ENCODE data around the gene TLR7.

Gene TLR7

DNA sequence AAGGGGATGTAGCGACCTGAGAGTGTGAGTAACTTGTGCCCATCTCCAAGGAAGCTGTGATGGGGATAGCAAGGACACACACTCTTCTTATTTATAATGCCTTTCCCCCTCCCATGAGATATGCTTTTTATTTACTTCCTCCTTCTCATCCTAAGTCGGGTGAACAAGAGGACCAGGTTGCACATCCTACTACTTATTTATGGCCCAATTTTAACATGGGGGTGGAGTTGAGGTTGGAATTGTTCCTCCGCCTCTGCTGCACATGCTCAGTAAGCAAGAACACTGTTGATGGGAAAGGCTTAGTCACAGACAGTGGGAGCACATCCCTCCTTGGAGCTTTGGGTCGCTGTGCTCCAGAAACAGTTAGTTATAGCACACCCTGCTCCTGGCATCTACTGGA is 24.3 kb downstream of the TLR7 start:
- DNase-seq (ENCODE audit: low read depth): no peak

- no peak for DNase-seq (ENCODE audit: low read depth)
These were observed 25.1 kb downstream of the TLR7 start for GRCh38 chrX:12891915-12892506.

- DNase-seq (ENCODE audit: low read depth): no peak
These were observed 25.8 kb downstream of the TLR7 start for GRCh38 chrX:12892716-12893115.

- DNase-seq (ENCODE audit: low read depth): peak; percentile 22
These were observed 27.5 kb downstream of the TLR7 start for GRCh38 chrX:12894074-12895030.

GRCh38 chrX:12895866-12896265 is 29.0 kb downstream of the TLR7 start:
- DNase-seq (ENCODE audit: low read depth): no peak

DNA sequence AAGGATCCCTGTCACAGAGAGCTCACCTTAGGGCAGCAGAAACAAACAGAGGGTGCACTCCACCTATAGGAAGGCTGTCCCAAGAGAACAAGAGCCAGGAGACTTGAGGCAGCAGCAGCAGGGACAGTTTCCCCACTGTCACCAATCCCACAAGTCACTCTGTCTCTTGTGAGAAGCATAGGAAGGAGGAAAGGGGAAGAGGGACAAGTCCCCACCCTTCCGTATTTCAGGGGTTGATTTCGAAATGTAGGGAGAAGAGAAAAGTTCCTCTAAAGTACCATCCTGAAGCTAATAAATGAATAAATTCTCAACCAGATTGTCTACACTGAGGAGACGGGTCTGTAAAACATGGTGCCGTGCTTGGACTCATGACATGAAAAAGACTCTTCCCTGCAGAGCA is 30.1 kb downstream of the TLR7 start:
- DNase-seq (ENCODE audit: low read depth): no peak

GRCh38 chrX:12898073-12898472 is 31.2 kb downstream of the TLR7 start:
- DNase-seq (ENCODE audit: low read depth): no peak

GRCh38 chrX:12899506-12899905 is 32.6 kb downstream of the TLR7 start:
- DNase-seq (ENCODE audit: low read depth): no peak

- DNase-seq (ENCODE audit: low read depth): peak; percentile 40
These were observed 34.6 kb downstream of the TLR7 start for GRCh38 chrX:12901486-12901885.

DNA sequence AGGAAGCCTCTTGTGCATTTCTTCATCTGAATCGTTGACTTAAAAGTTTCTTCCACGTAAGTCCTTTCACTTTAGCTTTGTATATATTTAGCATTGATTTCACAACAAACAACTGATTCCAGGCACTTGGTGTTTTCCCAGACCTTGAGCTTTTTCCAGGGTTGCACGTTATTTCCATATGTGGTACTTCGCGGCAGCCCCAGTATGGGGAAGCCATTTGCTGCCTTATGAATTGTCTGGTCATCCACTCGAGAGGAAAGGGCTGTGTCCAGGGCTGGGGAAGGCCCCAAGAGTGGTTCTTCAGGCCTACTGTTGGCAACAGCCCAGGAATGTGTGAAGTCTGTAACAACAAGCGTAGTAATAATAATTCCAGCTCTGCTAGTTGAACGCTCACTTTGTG is 36.8 kb downstream of the TLR7 start:
- DNase-seq (ENCODE audit: low read depth): no peak

DNA sequence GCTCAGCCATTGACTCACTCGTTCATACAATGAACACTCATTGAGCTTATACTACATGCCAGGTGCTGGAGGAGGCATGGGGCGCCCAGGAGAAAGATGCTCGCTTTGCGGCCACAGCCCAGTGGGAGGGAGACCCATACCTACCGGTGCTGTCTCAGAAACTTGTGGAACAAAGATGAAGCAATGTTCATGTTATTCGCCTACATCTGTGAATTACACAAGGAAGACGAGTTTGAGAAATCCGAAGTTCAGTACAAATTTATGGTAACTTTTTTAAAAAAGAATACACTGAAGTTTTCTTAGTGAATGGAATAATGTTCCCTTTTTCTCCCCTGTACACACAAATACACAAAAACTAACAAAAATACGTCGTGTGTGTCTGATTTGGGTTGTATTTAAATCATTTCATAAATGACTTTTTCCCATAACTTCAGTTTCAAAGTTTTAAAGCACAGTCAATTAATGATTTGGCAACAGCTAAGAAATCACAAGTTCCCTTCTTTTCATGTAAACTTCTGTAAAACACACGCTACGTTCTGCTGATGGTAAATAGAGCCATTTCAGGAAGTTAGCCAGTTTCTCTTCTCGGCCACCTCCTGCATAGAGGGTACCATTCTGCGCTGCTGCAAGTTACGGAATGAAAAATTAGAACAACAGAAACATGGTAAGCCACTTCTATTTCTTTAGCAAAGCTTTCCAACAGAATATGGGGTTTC is 39.3 kb downstream of the TLR7 start, which contains the start of gene TLR8:
Gene TLR8, plus strand, starts transcription at position 575 of the 716 bp plus-strand sequence. Its CDS starts 87 bp downstream, at position 662.
- DNase-seq (ENCODE audit: low read depth): no peak

GRCh38 chrX:12910423-12911121 is 43.7 kb downstream of the TLR7 start:
- no peak for DNase-seq (ENCODE audit: low read depth)

GRCh38 chrX:12911122-12911470 is 44.2 kb downstream of the TLR7 start:
- no peak for DNase-seq (ENCODE audit: low read depth)

DNA sequence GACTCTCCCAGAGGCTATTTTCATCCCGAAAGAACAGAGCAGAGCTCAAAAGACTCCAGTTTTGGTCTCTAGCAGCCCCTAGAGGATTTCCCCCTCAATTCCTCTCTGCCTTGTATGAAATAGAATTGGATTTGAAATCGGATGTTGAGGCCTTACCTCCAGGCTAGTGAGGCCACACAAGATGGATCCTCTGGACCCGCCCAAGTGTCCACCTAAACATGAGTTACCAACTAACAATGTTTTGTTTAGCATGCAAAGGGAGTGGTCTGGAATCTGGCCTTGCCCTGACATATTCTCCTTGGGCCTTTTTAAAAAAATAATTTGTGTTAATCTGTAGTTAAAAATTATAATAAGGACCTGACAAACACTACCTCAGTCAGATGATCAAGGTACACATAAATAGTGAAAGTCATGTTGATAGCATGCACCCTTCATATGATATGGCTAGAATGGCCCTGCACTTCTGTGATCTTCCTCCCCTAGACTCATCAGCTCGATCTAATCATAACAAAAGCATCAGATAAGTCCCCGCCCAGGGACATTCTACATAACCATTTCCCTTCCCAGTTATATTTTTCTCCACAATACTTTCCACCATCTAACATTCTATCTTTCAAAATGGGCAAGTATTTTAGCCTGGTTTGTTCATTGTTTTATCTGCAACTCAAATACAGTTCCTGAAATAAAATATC is 46.1 kb downstream of the TLR7 start:
- no peak for DNase-seq (ENCODE audit: low read depth)

DNA sequence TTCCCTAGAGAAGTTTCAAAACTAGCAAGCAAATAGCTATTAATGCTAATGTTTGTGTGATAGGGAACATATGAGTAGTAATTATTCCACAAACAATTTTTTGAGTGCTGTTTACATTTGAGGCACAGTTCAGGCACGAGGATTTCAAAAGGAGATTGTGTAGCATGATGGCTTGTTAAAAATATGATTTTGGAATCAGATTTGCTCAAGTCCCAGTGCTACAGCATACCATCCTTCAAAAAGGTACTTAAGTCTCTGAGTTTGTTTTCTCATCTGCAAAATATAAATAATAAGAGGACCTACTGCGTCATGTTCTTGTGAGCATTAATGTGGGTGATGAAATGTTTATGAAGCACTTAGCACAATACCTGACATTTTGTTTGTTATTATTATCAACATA is 50.9 kb downstream of the TLR7 start:
- no peak for DNase-seq (ENCODE audit: low read depth)

DNA sequence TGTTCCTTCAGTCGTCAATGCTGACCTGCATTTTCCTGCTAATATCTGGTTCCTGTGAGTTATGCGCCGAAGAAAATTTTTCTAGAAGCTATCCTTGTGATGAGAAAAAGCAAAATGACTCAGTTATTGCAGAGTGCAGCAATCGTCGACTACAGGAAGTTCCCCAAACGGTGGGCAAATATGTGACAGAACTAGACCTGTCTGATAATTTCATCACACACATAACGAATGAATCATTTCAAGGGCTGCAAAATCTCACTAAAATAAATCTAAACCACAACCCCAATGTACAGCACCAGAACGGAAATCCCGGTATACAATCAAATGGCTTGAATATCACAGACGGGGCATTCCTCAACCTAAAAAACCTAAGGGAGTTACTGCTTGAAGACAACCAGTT is 52.2 kb downstream of the TLR7 start:
- DNase-seq (ENCODE audit: low read depth): no peak

DNA sequence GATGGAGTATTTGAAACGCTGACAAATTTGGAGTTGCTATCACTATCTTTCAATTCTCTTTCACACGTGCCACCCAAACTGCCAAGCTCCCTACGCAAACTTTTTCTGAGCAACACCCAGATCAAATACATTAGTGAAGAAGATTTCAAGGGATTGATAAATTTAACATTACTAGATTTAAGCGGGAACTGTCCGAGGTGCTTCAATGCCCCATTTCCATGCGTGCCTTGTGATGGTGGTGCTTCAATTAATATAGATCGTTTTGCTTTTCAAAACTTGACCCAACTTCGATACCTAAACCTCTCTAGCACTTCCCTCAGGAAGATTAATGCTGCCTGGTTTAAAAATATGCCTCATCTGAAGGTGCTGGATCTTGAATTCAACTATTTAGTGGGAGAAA is 52.7 kb downstream of the TLR7 start:
- no peak for DNase-seq (ENCODE audit: low read depth)

GRCh38 chrX:12920990-12921389 is 54.1 kb downstream of the TLR7 start:
- DNase-seq (ENCODE audit: low read depth): no peak

- DNase-seq (ENCODE audit: low read depth): no peak
These were observed 55.2 kb downstream of the TLR7 start for GRCh38 chrX:12921886-12922598.

- no peak for DNase-seq (ENCODE audit: low read depth)
These were observed 55.7 kb downstream of the TLR7 start for GRCh38 chrX:12922599-12922919.

DNA sequence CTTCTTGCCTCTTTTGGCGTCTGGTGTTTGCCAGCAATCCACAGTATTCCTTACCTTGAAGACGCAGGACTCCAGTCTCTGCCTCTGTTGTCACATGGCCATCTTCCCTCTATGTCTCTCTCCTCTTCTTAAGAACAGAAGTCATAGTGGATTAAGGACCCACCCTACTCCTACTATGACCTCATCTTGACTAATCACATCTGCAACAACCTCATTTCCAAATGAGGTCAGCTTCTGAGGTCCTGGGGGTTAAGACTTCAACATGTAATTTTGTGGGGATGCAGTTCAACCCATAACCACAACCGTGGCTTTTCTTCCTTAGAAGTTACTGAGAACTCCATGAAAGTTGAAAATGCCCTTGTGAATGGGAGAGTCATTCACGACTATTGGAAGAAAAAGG is 62.8 kb downstream of the TLR7 start:
- no peak for DNase-seq (ENCODE audit: low read depth)

All from stimulated activated CD4-positive, alpha-beta T cell treated with anti-CD3 and anti-CD28 coated beads, Interleukin-2, amount 100 ng/mL, for 4 hours (primary cell).